Type B pancreatic cell (in vitro differentiated cells): ENCODE results near the gene EDN2. TPM values are rescaled to one million over a fixed set of nuclear protein-coding genes. Genes with fewer than 3 reads are reported as not detected.
A peak's percentile ranks its signal among the peaks of the same experiment; 100 is the strongest.

Experiments
- DNase-seq: peaks from one replicate; pipeline ENCODE4 v3.0.0; 2021; ENCODE audit warnings: mixed read lengths; ENCODE audit not compliant: unreplicated experiment; ENCODE audit errors: extremely low spot score
- H3K27ac Mint-ChIP-seq: 2 replicates; pipeline ENCODE4 v1.8.0; 2021; ENCODE audit warnings: mild to moderate bottlenecking, mixed read lengths
- H3K27me3 Mint-ChIP-seq: 2 replicates; pipeline ENCODE4 v1.8.0; 2021; ENCODE audit warnings: mixed read lengths
- H3K36me3 Mint-ChIP-seq: 2 replicates; pipeline ENCODE4 v1.8.0; 2021; ENCODE audit warnings: mixed read lengths
- H3K4me1 Mint-ChIP-seq: one replicate; pipeline ENCODE4 v1.8.0; 2021; ENCODE audit warnings: mixed read lengths; ENCODE audit not compliant: unreplicated experiment
- H3K4me3 Mint-ChIP-seq: 2 replicates; pipeline ENCODE4 v1.8.0; 2021; ENCODE audit warnings: mild to moderate bottlenecking, mixed read lengths
- H3K9me3 Mint-ChIP-seq: 2 replicates; pipeline ENCODE4 v1.8.0; 2021; ENCODE audit warnings: mixed read lengths
- total RNA-seq: library from RNA; stranded (reverse); gene quantifications from 2 replicates; pipeline ENCODE4 v1.2.1, GENCODE V29; 2021; ENCODE audit warnings: low replicate concordance
- TF ChIP-seq, protein P1 (sequence below): fragments of 200-600 bp; sonication (generic); conservative IDR thresholded peaks from 2 replicates; pipeline ENCODE4 v1.5.0; 2021; ENCODE audit warnings: antibody characterized with exemption, mild to moderate bottlenecking

The EDN2 gene
- total RNA-seq, 1 donor from 2014 or later = 0.24 TPM

DNA sequence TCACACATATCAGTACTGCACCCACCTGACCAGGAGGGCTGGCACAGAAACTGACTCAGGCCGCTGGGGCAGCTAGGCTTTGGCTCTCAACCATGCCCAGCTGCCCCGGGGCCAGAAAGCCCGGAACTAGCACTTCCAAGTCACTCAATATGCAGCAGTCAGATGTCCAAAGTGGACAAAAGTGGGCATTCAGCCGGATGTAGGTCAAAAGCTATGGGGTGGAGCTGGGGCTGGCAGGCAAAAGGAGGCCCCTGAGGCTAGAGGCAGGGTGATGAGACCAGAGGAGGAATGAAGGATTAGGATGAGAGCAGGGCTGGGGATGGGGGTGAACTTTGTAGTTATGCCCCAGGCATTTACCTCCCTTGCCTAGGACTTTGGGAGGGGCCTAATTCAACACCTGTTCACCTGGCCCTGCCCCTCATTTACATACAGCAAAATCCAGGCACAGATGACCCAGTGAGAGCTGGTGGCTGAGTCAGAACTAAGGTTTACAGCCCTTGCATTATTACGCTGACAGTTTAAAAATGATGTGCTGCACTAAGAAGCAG, 30.7 kb upstream of the EDN2 start:
- Mint-ChIP-seq H3K27me3 (peaks cover 6% of the 10 kb centered on the region), H3K4me1 (peaks cover 13% of the 10 kb centered on the region), H3K27ac (peak overlapping the region; percentile 80), H3K36me3 (no peaks in the 10 kb centered on the region), H3K9me3 (no peaks in the 10 kb centered on the region), H3K4me3 (no peak overlapping the region)
- TF ChIP-seq, protein P1, sequence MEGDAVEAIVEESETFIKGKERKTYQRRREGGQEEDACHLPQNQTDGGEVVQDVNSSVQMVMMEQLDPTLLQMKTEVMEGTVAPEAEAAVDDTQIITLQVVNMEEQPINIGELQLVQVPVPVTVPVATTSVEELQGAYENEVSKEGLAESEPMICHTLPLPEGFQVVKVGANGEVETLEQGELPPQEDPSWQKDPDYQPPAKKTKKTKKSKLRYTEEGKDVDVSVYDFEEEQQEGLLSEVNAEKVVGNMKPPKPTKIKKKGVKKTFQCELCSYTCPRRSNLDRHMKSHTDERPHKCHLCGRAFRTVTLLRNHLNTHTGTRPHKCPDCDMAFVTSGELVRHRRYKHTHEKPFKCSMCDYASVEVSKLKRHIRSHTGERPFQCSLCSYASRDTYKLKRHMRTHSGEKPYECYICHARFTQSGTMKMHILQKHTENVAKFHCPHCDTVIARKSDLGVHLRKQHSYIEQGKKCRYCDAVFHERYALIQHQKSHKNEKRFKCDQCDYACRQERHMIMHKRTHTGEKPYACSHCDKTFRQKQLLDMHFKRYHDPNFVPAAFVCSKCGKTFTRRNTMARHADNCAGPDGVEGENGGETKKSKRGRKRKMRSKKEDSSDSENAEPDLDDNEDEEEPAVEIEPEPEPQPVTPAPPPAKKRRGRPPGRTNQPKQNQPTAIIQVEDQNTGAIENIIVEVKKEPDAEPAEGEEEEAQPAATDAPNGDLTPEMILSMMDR = no peak
- no peak for DNase-seq

DNA sequence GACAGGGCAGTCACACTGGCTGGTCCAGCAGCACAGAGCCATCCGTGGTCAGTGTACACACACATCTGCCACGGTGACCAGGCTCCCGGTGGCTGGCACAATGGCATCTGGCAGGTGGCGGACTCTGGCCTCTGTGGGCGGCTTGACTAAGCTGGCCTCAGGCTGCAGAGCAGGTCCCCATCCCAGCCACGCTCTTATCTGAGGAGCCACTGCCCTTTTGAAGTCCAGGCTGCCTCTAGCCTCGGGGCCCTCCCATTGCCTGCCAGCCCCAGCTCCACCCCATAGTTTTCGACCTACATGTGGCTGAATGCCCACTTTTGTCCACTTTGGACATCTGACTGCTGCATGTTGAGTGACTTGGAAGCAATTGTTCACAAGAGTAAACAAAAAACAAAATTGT, 29.9 kb upstream of the EDN2 start:
- H3K27ac Mint-ChIP-seq = no peak overlapping the region
- no peaks in the 10 kb centered on the region for H3K27me3 Mint-ChIP-seq
- H3K36me3 Mint-ChIP-seq = no peaks in the 10 kb centered on the region
- no peak for DNase-seq
- no peak overlapping the region for H3K4me3 Mint-ChIP-seq
- H3K4me1 Mint-ChIP-seq = peaks cover 13% of the 10 kb centered on the region
- no peaks in the 10 kb centered on the region for H3K9me3 Mint-ChIP-seq
- TF ChIP-seq, protein P1 = no peak

GRCh38 chr1:41513383-41513735, 28.9 kb upstream of the EDN2 start:
- TF ChIP-seq, protein P1 = peak; percentile 58
- no peak overlapping the region for H3K4me3 Mint-ChIP-seq
- no peaks in the 10 kb centered on the region for H3K9me3 Mint-ChIP-seq
- peaks cover 13% of the 10 kb centered on the region for H3K4me1 Mint-ChIP-seq
- H3K36me3 Mint-ChIP-seq = no peaks in the 10 kb centered on the region
- no peaks in the 10 kb centered on the region for H3K27me3 Mint-ChIP-seq
- DNase-seq = no peak
- H3K27ac Mint-ChIP-seq = no peak overlapping the region

- H3K9me3 Mint-ChIP-seq = no peaks in the 10 kb centered on the region
- H3K4me1 Mint-ChIP-seq = peaks cover 13% of the 10 kb centered on the region
- no peak overlapping the region for H3K27ac Mint-ChIP-seq
- H3K4me3 Mint-ChIP-seq = no peak overlapping the region
- TF ChIP-seq, protein P1 = no peak
- no peak for DNase-seq
- no peaks in the 10 kb centered on the region for H3K27me3 Mint-ChIP-seq
- no peaks in the 10 kb centered on the region for H3K36me3 Mint-ChIP-seq
These were observed 28.4 kb upstream of the EDN2 start for GRCh38 chr1:41512701-41513382.

DNA sequence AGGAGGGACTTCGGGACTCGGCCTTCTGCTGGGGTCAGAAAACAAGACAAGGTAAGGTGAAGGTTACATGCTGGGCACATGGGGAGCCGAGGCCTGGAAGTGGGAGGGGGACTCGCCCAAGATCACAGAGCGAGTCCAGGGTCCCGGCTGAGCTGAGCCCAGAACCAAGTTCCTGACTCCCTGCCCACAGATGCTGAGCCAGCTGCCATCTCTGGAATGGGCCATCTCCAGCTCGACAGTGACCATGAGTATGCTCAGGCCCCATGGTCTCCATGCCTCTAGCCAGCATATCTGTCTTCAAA, 26.7 kb upstream of the EDN2 start:
- no peak overlapping the region for H3K4me3 Mint-ChIP-seq
- H3K27ac Mint-ChIP-seq = no peak overlapping the region
- no peaks in the 10 kb centered on the region for H3K9me3 Mint-ChIP-seq
- TF ChIP-seq, protein P1 = no peak
- no peaks in the 10 kb centered on the region for H3K36me3 Mint-ChIP-seq
- no peak for DNase-seq
- H3K27me3 Mint-ChIP-seq = peaks cover 5% of the 10 kb centered on the region
- peaks cover 14% of the 10 kb centered on the region for H3K4me1 Mint-ChIP-seq
